Measurements from ENCODE around the gene PADI2. TPM values are rescaled to one million over a fixed set of nuclear protein-coding genes. Genes with fewer than 3 reads are reported as not detected.

PADI2 gene
- total and polyA plus RNA-seq, 2 of the 8 experiments (the other 6 are each of a cell fraction or from before 2014, with no cell fraction given), result 1.6 to 7.5 TPM

DNA sequence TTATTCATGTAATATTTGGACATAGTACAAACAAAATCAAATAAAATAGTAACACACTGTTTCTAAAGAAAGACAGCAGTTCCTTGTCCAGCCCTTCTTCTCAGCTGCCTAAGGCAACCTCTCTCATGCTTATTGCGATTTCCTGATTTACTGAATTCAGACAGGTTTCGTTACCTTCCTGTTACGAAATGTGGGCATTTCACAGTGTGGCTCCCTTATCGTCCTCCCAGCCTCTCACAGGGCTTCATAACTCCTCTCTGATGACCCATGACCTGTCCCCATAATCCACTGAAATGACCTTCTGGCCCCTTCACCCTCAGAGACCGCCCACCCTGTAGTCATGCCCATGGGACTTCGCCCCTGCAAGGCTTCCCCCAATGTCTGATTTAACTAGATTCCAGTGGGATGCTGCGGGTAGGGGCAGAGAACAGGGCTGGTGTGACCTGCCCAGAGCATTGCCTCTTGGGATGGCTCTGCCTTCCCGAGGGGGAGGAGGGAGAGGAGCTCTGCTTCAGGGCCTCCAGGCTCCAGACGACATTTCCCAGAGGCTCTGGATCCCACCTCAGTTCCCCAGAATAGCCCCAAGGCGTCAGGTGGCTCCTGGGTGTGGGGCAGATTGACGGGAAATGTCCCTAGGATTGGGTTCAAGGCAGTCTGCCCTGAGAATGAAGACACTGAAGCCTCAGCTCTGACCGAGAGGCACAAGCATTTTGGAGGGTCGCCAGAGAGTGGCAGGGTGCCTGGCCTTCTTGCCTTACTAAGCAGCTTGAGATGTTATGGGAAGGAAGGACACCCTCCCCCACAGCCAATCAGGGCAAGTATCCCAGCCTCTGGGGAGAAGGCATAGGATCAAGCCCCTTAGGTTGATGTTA is 20.6 kb downstream of the PADI2 start (continued):
- TF ChIP-seq CHD7 (IDR thresholded peaks at IDR 0.05; ENCODE audit: insufficient replicate concordance, low read length) (no peak), SP1 (IDR thresholded peaks at IDR 0.05; ENCODE audit: low read depth, low read length) (no peak), EGR1 (IDR thresholded peaks at IDR 0.05; ENCODE audit: borderline replicate concordance, low read depth, low read length) (no peak), TAF1 (IDR thresholded peaks at IDR 0.05; ENCODE audit: low read depth, low read length) (no peak), SRF (IDR thresholded peaks at IDR 0.05; ENCODE audit: low read depth, low read length) (no peak), RAD21 (IDR thresholded peaks at IDR 0.05 in 1 of 2, conservative IDR thresholded peaks at IDR 0.05 in 1 of 2; ENCODE audit: low read depth in 2 of 2, low read length in 2 of 2) (no peak), EP300 (IDR thresholded peaks at IDR 0.05; ENCODE audit: borderline replicate concordance in 1 of 2, low read depth in 2 of 2, low read length in 2 of 2) (no peak), TCF12 (IDR thresholded peaks at IDR 0.05; ENCODE audit: low read depth, low read length) (no peak), RNF2 (IDR thresholded peaks at IDR 0.05; ENCODE audit: borderline replicate concordance, low read depth, low read length, missing control alignments, poor library complexity, severe bottlenecking) (no peak)
